ENCODE data around the gene RRAGD.

GRCh38 chr6:89315249-89315885 is 96.7 kb downstream of the RRAGD start, which contains the start of gene GABRR2:
- TF ChIP-seq CTCF (conservative IDR thresholded peaks at IDR 0.05; ENCODE audit: low read length) (no peak), EZH2phosphoT487 (IDR thresholded peaks at IDR 0.05; ENCODE audit: borderline replicate concordance) (no peak)
